ENCODE measurements around the gene CAMTA1.

The CAMTA1 gene

DNA sequence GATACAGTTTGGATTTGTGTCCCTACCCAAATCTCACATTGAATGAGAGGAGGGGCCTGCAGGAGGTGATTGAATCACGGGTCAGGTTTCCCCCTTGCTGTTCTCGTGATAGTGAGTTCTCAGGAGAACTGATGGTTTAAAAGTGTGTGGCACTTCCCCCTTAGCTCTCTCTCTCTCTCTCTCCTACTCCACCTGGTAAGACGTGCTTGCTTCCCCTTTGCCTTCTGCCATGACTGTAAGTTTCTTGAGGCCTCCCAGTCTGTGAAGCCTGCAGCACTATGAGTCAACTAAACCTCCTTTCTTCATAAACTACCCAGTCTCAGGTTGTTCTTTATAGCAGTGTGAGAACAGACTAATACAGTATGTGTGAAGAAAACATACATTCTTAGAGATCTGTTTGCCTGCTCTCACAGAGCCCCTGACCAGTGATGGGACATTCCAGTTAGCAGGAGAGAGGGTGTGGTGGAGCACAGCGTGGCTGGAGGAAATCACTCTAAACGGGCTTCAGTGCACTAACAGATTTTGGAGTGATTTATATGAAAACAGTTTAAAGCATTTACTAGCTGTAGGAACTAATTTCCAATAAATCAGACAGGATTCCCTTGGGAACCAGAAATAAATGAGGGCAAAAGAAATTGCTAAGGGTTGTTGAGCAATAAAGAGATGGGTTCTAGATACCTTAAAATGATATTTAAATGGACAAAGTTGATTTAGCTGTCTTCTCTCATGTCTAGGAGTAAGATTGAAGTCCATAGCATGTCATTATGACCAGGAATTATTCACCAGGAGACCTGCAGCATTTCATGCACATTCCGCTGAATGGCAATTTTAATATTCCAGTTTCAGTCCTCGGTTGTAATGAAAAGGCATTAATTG is 411.0 kb downstream of the CAMTA1 start:
- DNase-seq (ENCODE audit: low spot score): no peak

- DNase-seq (ENCODE audit: low spot score): no peak
These were observed 413.4 kb downstream of the CAMTA1 start for GRCh38 chr1:7198664-7199063.

- DNase-seq (ENCODE audit: low spot score): no peak
These were observed 414.0 kb downstream of the CAMTA1 start for GRCh38 chr1:7199077-7199779.

GRCh38 chr1:7207875-7208646 is 422.8 kb downstream of the CAMTA1 start:
- DNase-seq (ENCODE audit: low spot score): peak; percentile 79

GRCh38 chr1:7208647-7209180 is 423.5 kb downstream of the CAMTA1 start:
- no peak for DNase-seq (ENCODE audit: low spot score)

GRCh38 chr1:7209336-7209735 is 424.1 kb downstream of the CAMTA1 start:
- no peak for DNase-seq (ENCODE audit: low spot score)

GRCh38 chr1:7218210-7218832 is 433.1 kb downstream of the CAMTA1 start:
- DNase-seq (ENCODE audit: low spot score): peak; percentile 85

DNA sequence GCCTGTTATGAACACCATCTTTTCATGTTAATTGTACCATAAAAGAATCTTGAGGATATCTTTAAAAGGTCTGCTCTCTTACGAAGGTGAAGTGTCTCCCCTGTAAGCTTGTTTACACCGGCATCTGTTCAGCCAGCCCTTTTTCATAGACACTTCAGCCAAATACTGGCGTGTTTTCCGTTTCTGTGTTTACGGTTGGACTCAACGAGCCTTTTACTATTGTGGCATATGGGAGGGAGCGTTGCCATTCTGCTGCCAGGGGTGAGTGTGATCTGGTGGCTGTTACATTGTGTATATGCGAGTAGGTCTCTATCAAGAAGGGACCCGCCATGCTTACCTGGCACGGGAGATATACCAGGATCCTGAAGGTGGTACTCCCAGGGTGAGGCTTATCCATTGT is 433.8 kb downstream of the CAMTA1 start:
- no peak for DNase-seq (ENCODE audit: low spot score)

GRCh38 chr1:7220007-7220406 is 434.8 kb downstream of the CAMTA1 start:
- DNase-seq (ENCODE audit: low spot score): no peak

DNA sequence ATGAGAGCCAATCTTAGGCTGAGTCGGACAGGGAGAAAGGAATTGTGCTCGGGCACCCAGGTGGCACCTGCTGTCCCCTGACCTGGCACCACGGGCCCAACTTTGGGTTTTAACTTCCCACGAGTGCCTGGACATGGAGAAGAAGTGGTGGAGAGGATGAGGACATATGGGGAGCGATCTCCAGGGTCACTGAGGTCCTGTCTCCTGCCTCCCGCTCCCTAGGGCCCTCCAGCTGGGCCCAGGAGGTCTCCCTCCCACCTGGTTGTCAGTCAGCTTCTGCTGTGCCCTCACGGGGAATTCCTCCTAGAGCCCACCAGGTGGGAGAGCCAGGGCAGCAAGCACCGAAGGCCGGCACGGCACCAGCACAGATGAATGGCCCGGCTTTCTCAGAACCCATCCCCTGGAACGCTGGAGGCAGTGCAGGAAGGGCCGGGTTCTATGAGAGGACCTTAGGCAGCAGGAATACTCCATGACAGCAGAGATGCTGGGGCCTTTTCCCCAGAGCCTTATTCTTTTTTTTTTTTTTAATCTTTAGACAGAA is 435.5 kb downstream of the CAMTA1 start:
- DNase-seq (ENCODE audit: low spot score): no peak

GRCh38 chr1:7221826-7222694 is 436.8 kb downstream of the CAMTA1 start:
- no peak for DNase-seq (ENCODE audit: low spot score)

DNA sequence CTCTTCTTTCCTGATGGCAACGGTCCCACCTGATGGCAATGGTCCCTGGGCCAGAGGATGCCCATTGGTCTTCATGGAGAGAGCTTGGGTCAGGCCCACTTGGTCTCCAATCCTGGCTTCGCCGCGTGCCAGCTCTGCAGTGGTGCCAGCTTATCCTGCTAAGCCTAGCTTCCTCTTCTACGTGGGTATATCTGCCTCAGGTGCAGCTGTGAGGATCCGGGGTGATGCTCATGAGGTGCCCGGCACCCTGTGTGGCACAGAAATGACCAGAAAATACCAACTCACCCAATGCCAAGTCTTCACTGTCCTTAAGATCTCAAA is 437.4 kb downstream of the CAMTA1 start:
- DNase-seq (ENCODE audit: low spot score): no peak

- no peak for DNase-seq (ENCODE audit: low spot score)
These were observed 438.3 kb downstream of the CAMTA1 start for GRCh38 chr1:7223334-7224080.

DNA sequence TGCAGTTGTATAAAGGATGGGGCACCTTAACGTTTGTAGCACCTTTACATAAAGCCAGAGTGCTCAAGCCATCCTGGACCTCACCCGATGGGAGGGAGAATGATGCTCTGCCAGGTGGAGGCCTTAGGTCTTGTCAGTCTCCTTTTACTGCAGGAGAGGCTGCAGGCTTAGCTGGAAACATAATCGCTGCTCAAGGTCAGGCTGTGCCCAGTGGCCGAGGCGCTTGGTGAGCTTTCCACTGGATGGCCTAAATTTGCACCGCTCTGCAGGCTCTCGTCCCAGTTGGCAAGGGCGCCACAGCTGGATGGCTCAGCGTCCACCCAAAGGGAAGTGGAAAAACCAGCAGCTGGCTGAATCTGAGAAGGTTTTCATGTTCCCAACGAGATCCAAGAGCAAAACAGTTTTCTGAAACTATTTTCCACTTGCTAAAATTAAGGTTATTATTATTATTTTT is 438.9 kb downstream of the CAMTA1 start:
- no peak for DNase-seq (ENCODE audit: low spot score)

DNA sequence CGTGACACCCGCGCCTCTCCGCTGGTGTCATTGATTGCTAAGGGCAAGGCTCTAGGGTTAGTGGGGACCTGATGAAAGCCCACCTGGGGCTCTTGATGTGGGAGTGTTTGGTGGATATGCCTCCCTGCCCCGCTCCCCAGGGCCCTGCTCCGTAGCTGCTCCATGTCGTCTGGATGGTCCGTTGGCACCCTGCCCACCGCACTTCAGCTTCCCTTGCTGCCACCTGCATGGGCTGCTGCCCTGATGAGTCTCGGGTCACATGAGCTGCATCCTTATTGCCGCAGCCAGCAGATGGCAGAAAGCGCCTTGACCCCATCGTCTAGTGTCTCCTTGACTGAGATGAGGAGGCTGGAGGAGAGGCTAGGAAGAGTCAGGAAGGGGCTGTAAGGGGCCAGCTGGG is 439.4 kb downstream of the CAMTA1 start:
- peak; percentile 21 for DNase-seq (ENCODE audit: low spot score)

DNA sequence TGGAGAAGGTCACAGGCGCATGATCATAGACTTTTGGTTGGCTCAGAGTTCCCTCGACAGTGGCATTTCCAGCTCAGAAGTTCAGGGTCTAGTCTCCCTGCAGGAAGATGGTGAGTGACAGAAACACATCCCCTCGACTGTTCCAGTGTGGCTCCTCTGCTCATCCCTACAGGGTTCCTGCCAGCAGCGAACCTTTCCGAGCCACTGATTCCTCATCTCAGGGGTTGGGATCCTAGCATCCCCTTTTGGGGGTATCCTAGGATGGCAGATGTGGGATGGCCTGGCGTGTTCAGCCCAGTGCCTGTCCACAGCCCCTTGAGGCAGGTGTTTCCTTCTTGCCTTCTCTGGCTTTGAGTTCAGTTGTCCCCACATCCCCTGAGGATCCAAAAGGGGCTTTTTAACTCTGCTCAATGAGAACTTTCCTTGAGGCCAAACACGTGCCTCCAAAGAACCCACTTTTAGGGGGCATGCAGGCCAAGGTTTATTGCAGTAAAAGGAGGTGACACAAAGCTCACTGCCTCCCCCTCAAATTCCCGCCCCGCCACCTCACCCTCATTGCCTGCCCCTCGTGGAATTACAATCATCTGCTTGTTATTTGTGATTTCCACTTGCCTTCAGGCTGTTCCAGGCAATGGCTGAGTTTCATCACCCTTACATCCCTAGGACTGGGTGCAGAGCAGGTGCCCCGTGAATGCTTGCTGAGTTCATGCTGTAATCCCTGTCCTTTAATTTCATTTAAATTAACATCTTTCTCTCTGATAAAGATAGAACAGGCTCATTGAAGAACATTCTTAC is 440.7 kb downstream of the CAMTA1 start:
- DNase-seq (ENCODE audit: low spot score): no peak

GRCh38 chr1:7227654-7228053 is 442.4 kb downstream of the CAMTA1 start:
- DNase-seq (ENCODE audit: low spot score): no peak

DNA sequence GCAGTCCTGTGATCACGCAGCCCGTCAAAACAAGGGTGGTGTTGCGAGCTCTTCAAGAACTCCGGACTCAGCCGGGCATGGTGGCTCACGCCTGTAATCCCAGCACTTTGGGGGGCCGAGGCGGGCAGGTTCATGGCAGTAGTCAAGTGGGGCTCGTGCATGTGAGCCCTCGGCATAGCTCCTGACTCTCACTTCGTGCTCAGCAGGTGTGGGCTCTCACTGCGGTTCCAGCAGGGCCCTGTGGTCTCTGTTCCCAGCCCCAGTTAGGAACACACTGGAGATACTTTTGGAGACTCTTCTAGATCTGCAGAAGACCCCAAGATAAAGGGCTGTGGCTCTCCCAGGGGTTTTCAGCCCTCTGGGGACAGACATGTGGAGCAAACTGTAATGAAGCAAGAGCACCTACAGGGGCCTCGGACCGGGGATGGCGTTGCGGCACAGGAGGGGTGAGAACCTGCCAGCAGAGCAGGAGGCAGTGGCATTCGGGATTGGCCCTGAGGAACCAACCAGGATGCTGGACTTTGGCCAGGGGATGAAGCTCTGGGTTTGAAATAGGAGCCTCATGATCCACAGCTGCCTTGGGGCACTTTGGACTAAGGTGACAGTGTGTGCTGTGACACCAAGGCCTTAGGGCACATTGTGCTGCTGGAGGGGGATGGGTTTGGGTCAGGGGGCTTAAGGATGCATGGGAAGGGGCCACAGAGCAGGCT is 443.2 kb downstream of the CAMTA1 start:
- no peak for DNase-seq (ENCODE audit: low spot score)

All from NAMALWA (cell line).